Measurements from ENCODE around the gene CACNA1C.

Gene CACNA1C

DNA sequence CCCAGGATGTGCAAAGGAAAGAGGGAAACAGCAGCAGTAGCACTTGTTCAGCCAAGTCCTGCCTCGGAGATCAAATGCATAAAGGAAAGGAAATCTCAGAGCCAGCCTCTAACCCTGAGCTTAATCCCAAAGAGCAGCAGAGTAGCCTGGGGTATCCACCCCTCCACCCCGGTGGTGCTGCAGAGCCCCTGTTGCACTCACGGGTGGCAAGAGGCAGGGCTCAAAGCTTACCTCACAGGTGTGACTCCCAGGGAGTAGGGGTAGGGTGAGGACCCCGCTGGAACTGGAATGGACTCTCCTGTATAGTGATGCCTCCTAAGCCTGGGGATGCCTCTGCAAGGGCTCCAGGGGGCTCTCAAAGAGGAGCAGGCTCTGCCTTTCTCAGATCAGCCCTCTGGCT is 211.1 kb downstream of the CACNA1C start:
- H3K4me3 ChIP-seq (ENCODE audit: low read depth, low read length): no peak overlapping the region
- TF ChIP-seq, protein P1, sequence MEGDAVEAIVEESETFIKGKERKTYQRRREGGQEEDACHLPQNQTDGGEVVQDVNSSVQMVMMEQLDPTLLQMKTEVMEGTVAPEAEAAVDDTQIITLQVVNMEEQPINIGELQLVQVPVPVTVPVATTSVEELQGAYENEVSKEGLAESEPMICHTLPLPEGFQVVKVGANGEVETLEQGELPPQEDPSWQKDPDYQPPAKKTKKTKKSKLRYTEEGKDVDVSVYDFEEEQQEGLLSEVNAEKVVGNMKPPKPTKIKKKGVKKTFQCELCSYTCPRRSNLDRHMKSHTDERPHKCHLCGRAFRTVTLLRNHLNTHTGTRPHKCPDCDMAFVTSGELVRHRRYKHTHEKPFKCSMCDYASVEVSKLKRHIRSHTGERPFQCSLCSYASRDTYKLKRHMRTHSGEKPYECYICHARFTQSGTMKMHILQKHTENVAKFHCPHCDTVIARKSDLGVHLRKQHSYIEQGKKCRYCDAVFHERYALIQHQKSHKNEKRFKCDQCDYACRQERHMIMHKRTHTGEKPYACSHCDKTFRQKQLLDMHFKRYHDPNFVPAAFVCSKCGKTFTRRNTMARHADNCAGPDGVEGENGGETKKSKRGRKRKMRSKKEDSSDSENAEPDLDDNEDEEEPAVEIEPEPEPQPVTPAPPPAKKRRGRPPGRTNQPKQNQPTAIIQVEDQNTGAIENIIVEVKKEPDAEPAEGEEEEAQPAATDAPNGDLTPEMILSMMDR (IDR thresholded peaks at IDR 0.05; ENCODE audit: low read depth, low read length): no peak

DNA sequence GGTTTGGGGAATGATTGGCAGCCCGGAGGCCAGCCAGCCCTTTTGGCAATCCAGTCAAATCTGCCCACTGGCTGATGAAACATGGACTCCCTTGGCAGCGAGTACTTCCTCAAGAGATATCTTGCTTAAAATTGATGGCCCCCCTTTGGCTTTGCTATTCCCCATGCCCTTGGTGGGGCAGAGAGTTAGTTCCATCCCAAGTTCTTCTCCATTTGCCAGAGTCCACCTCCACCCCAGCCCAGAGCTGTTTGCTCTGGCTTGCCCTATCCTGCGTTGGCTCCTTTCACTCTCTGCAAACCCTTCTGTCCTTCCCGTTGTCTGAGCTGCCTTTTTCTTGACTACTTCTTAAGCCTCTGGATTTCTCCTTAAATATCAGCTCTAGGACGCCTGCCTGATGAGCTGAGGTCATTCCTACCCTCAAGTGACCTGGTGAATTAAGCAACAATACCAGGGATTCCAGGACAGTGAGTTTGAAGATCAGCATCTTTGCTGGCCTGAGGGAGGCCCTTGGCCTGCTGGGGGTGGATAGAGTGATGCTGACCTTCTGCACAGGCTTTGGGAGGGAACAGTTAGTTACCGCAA is 212.0 kb downstream of the CACNA1C start:
- H3K4me3 ChIP-seq (ENCODE audit: low read depth, low read length): no peak overlapping the region
- TF ChIP-seq, protein P1 (IDR thresholded peaks at IDR 0.05; ENCODE audit: low read depth, low read length): no peak

DNA sequence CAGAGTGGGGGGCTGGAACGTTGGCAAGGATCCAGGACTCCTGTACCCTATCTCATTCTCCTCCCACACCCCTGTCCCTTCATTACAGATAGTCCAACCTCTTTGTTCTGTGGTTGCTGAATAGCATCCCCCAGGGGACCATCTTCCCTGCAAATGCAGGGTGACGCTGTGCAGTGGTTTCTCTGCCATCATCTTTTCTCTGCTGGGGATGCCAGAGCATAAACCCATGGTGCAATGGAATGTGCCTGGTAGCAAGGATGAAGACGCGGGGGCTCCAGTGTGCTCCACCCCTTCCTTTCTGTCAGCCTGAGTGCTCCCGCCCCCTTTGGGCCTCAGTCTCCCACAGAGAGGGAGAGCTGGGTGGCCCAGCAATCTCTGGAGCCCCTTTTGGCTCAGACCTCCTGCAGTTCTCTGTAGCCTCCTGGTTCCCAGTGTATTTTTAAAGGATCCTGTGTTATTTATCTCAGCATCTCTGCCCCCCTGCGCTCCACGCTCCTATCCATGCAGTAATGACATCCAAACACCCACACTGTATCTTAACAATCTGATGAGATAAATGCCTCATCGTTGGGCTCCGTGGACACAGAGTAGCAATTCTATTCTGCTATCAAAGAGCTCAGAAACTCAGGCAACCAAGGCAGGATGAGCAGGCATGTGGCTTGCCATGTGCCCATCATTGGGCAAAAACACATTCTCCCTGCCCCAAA is 212.8 kb downstream of the CACNA1C start:
- TF ChIP-seq, protein P1 (IDR thresholded peaks at IDR 0.05; ENCODE audit: low read depth, low read length): no peak
- no peak overlapping the region for H3K4me3 ChIP-seq (ENCODE audit: low read depth, low read length)

DNA sequence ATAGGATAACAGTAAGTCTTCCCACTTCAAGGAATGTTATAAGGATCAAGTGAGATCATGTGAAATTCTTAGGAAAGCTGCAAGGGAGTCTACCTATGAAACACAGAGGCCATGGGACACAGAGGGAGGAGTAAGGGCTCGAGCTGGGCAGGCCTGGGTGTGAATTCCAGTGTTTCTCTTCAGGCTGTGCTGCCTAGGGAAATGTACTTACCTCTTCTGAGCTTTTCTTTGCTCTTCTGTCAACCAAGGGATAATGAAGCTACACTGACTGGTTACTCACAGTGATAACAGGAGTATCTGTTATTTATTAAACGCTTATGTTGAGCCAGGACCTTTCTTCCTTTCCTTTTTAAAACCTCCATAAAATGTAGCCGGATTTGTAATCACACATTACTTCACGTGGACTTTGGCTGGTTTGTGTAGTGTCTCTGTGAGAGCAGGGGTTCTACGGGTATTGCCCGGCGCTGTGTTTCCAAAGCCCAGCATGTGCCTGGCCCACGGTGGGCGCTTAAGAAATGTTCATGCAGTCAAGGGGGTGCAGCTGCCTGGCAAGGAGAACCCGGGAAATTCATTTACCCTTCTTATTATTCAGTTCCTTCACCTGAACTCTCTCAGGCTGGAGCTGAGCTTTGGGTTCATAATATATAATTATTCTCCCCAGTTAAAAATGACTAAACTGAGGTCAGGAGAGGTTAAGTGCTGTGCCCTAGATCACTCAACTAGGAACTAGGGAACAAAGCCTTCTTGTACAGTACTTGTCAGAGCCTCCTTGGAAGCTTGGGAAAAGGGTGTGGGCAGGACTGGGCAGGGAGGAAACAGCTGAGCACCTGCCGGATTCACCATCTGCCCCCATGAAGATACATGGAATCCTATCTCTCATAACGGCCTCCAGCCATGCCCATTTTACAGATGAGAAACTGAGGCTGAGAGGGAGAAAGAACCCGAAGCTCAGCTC is 214.2 kb downstream of the CACNA1C start:
- TF ChIP-seq, protein P1 (IDR thresholded peaks at IDR 0.05; ENCODE audit: low read depth, low read length): no peak
- H3K4me3 ChIP-seq (ENCODE audit: low read depth, low read length): no peak overlapping the region

DNA sequence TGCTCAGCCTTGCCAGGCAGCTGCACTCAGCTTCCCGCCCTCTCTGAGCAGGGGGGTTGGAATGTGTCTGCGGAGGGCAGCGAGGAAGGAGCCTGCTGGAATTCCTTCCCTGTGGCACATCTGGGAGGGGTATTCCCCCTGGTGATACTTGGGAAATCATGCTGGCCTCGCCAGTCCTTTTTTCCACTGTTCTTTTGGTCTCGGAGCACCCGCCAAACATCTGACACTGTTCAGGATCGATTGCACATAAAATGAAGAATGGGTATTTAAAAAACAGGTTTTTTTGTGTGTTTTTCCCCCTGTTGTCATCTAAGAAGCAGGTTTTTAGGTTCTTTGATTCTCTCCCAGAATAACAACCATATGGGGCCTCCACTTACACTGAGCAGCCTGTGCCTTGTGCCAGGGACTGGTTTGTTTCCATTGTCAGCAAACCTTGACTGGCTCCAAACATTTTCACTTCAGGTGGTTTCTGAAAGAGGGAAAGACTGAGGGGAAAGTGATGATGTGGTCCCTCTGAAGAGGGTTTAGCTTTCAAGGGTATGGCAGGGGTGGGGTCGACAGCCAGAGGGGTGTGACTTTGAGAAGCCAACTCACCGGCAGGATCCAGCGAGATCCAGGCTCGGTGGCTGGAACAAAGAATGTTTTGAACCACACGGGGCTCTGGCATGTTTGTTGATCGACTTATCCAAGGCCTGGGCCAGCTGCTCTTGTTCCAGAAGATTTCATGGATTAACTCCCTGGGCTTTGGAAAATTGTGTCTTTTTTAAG is 215.1 kb downstream of the CACNA1C start:
- no peak overlapping the region for H3K4me3 ChIP-seq (ENCODE audit: low read depth, low read length)
- TF ChIP-seq, protein P1 (IDR thresholded peaks at IDR 0.05; ENCODE audit: low read depth, low read length): no peak

DNA sequence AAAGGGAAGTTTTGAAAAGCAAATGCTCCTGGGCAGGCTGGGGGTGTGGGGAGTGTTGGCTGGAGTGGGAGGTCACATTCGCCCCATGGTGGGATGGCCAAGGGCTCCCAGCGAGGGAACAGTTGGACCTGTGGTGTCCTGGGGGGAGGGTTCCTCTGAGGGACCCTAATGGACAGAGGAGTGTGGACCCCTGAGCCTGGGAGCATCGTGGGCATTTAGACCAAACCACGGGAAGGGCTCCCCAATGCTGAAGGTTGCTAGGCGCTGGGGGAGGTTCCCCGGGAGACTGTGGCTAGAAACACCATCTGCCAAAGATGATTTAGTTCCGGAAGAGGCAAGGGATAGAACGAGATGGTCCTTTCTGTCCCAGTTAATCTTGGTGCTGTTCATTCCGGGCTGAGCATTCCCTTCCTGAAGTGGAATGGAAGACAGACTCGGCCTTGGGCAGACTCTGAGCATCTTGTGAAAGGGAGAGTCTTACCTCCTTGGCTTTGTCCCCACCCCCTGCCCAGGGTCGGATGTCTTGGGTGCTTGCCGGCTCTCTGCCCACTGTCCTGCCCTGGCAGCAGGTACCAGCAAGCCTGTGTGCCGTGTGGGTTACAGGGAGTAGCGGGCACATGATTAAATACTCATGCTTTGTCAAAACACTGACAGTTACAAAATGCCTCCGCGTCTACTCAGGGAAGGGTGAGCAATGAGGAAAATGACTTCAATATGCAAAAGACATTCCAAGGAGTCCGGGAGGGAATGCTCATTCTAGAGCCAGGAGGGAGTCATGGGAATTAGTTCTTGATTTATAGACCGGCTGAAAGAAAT is 215.9 kb downstream of the CACNA1C start:
- TF ChIP-seq, protein P1 (IDR thresholded peaks at IDR 0.05; ENCODE audit: low read depth, low read length): no peak
- no peak overlapping the region for H3K4me3 ChIP-seq (ENCODE audit: low read depth, low read length)

Measured in WI38 (cell line).